ENCODE data around the gene GNG8.

Gene GNG8

DNA sequence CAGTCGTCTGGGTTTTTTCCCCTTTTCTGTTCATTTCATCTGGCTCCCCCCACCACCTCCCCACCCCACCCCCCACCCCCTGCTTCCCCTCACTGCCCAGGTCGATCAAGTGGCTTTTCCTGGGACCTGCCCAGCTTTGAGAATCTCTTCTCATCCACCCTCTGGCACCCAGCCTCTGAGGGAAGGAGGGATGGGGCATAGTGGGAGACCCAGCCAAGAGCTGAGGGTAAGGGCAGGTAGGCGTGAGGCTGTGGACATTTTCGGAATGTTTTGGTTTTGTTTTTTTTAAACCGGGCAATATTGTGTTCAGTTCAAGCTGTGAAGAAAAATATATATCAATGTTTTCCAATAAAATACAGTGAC is 25.6 kb downstream of the GNG8 start:
- Histone ChIP-seq H3K36me3 (ENCODE audit: control insufficient read depth in 1 of 2, insufficient read depth in 2 of 2, low read length in 2 of 2) (peaks cover 34 to 56% of the 10 kb centered on the region in 2 donors), H3K27ac (ENCODE audit: low read depth, low read length) (no peak overlapping the region)

GRCh38 chr19:46609511-46610412 is 26.2 kb downstream of the GNG8 start:
- peaks cover 34 to 56% of the 10 kb centered on the region in 2 donors for H3K36me3 ChIP-seq (ENCODE audit: control insufficient read depth in 1 of 2, insufficient read depth in 2 of 2, low read length in 2 of 2)
- H3K4me1 ChIP-seq (ENCODE audit: control insufficient read depth in 1 of 2, insufficient read depth in 2 of 2, low read length in 2 of 2) = peaks cover 0 to 19% of the 10 kb centered on the region in 2 donors
- H3K9ac ChIP-seq (ENCODE audit: low read depth in 1 of 2, low read length in 2 of 2) = no peak overlapping the region
- H3K27me3 ChIP-seq (ENCODE audit: control insufficient read depth in 1 of 2, insufficient read depth in 2 of 2, low read length in 2 of 2) = no peaks in the 10 kb centered on the region
- H3K27ac ChIP-seq (ENCODE audit: low read depth, low read length) = no peak overlapping the region
- no peak overlapping the region for H3K4me3 ChIP-seq (ENCODE audit: low read depth in 1 of 2, low read length in 2 of 2)
- H3K9me3 ChIP-seq (ENCODE audit: control insufficient read depth in 1 of 2, low read length in 2 of 2) = no peaks in the 10 kb centered on the region

More for the DNA sequence above, 25.6 kb downstream of the GNG8 start:
- Histone ChIP-seq H3K4me3 (ENCODE audit: low read depth in 1 of 2, low read length in 2 of 2) (no peak overlapping the region), H3K4me1 (ENCODE audit: control insufficient read depth in 1 of 2, insufficient read depth in 2 of 2, low read length in 2 of 2) (peaks cover 0 to 19% of the 10 kb centered on the region in 2 donors), H3K9ac (ENCODE audit: low read depth in 1 of 2, low read length in 2 of 2) (no peak overlapping the region), H3K27me3 (ENCODE audit: control insufficient read depth in 1 of 2, insufficient read depth in 2 of 2, low read length in 2 of 2) (no peaks in the 10 kb centered on the region), H3K9me3 (ENCODE audit: control insufficient read depth in 1 of 2, low read length in 2 of 2) (no peaks in the 10 kb centered on the region)

- Histone ChIP-seq H3K36me3 (ENCODE audit: control insufficient read depth in 1 of 2, insufficient read depth in 2 of 2, low read length in 2 of 2) (peaks cover 34 to 56% of the 10 kb centered on the region in 2 donors), H3K27me3 (ENCODE audit: control insufficient read depth in 1 of 2, insufficient read depth in 2 of 2, low read length in 2 of 2) (no peaks in the 10 kb centered on the region), H3K9ac (ENCODE audit: low read depth in 1 of 2, low read length in 2 of 2) (no peak overlapping the region), H3K27ac (ENCODE audit: low read depth, low read length) (no peak overlapping the region), H3K4me3 (ENCODE audit: low read depth in 1 of 2, low read length in 2 of 2) (no peak overlapping the region), H3K4me1 (ENCODE audit: control insufficient read depth in 1 of 2, insufficient read depth in 2 of 2, low read length in 2 of 2) (peaks cover 7 to 27% of the 10 kb centered on the region in 2 donors), H3K9me3 (ENCODE audit: control insufficient read depth in 1 of 2, low read length in 2 of 2) (no peaks in the 10 kb centered on the region)
Observed at GRCh38 chr19:46608581-46609345, 27.2 kb downstream of the GNG8 start.

DNA sequence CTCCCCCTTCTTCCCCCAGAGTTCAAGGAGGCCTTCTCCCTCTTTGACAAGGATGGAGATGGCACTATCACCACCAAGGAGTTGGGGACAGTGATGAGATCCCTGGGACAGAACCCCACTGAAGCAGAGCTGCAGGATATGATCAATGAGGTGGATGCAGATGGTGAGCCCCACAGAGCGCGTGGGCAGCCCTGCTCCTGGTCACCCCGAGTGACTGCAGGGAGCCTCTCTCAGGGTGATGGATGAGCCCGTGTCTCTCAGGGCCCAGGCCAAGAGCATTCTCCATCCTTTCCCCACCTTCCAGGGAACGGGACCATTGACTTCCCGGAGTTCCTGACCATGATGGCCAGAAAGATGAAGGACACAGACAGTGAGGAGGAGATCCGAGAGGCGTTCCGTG is 27.8 kb downstream of the GNG8 start:
- Histone ChIP-seq H3K27ac (ENCODE audit: low read depth, low read length) (no peak overlapping the region), H3K9me3 (ENCODE audit: control insufficient read depth in 1 of 2, low read length in 2 of 2) (no peaks in the 10 kb centered on the region), H3K27me3 (ENCODE audit: control insufficient read depth in 1 of 2, insufficient read depth in 2 of 2, low read length in 2 of 2) (no peaks in the 10 kb centered on the region), H3K4me3 (ENCODE audit: low read depth in 1 of 2, low read length in 2 of 2) (no peak overlapping the region), H3K36me3 (ENCODE audit: control insufficient read depth in 1 of 2, insufficient read depth in 2 of 2, low read length in 2 of 2) (peaks cover 34 to 56% of the 10 kb centered on the region in 2 donors), H3K9ac (ENCODE audit: low read depth in 1 of 2, low read length in 2 of 2) (no peak overlapping the region), H3K4me1 (ENCODE audit: control insufficient read depth in 1 of 2, insufficient read depth in 2 of 2, low read length in 2 of 2) (peaks cover 13 to 33% of the 10 kb centered on the region in 2 donors)

DNA sequence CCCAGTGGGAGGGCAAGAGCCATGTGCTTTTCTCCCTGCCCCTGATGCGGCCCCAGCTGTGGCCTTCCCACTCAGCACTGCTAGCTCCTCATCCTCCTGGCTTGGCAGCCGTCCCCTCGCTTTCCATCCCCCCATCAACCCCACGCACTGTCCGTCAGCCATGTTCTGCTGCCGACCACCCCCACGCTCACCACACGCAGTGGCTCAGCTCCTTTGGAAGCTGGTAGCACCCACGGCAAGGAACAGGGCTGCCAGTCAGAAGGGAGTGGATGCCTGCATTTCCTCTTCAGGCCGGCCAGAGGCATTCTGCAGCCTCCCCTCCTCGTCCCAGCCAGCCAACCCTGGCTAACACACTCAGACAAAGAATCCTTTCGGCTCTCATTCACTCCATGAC is 28.6 kb downstream of the GNG8 start:
- Histone ChIP-seq H3K9ac (ENCODE audit: low read depth in 1 of 2, low read length in 2 of 2) (no peak overlapping the region), H3K9me3 (ENCODE audit: control insufficient read depth in 1 of 2, low read length in 2 of 2) (no peaks in the 10 kb centered on the region), H3K4me1 (ENCODE audit: control insufficient read depth in 1 of 2, insufficient read depth in 2 of 2, low read length in 2 of 2) (peaks cover 14 to 39% of the 10 kb centered on the region in 2 donors), H3K27ac (ENCODE audit: low read depth, low read length) (no peak overlapping the region), H3K27me3 (ENCODE audit: control insufficient read depth in 1 of 2, insufficient read depth in 2 of 2, low read length in 2 of 2) (no peaks in the 10 kb centered on the region), H3K4me3 (ENCODE audit: low read depth in 1 of 2, low read length in 2 of 2) (no peak overlapping the region), H3K36me3 (ENCODE audit: control insufficient read depth in 1 of 2, insufficient read depth in 2 of 2, low read length in 2 of 2) (peaks cover 34 to 56% of the 10 kb centered on the region in 2 donors)

DNA sequence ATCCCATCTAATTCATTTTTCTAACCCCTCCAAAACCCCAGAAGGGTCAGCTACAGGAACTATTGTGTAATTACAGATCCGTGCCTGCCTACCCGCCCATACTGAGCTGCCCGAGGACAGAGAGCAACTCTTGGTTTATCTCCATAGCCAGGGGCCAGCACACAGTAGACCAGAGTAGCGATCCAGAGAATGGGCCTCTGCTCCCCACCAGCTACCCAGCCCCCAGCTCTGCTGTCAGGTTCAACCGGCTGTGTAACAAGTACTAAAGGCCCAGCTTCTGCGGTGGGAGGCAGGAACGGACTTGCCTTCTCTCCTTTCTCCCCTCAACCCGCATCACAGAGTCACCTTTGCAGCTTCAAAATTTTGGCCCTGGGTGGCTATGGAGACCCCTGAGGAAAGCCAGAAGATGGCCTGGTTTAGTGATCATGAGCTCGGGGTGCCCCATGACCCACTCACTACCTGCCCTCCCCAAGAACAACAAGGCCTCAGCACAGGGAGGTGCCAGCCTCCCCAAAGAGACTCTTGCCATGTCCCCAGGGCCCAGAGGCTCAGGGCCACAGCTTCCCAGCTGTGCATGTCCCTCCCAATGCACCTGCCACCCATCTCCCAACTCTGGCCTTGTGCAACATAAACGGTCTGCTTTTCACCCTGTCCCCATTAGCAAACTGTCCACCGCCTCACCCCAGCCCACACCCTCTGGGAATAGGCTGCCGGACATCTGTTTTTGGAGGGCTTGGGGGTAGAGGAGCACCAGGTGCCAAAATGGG is 29.1 kb downstream of the GNG8 start:
- Histone ChIP-seq H3K9ac (ENCODE audit: low read depth in 1 of 2, low read length in 2 of 2) (no peak overlapping the region), H3K4me3 (ENCODE audit: low read depth in 1 of 2, low read length in 2 of 2) (no peak overlapping the region), H3K27me3 (ENCODE audit: control insufficient read depth in 1 of 2, insufficient read depth in 2 of 2, low read length in 2 of 2) (no peaks in the 10 kb centered on the region), H3K36me3 (ENCODE audit: control insufficient read depth in 1 of 2, insufficient read depth in 2 of 2, low read length in 2 of 2) (peaks cover 34 to 56% of the 10 kb centered on the region in 2 donors), H3K4me1 (ENCODE audit: control insufficient read depth in 1 of 2, insufficient read depth in 2 of 2, low read length in 2 of 2) (peaks cover 14 to 36% of the 10 kb centered on the region in 2 donors), H3K9me3 (ENCODE audit: control insufficient read depth in 1 of 2, low read length in 2 of 2) (no peaks in the 10 kb centered on the region), H3K27ac (ENCODE audit: low read depth, low read length) (no peak overlapping the region)

GRCh38 chr19:46606019-46606418 is 30.0 kb downstream of the GNG8 start:
- Histone ChIP-seq H3K36me3 (ENCODE audit: control insufficient read depth in 1 of 2, insufficient read depth in 2 of 2, low read length in 2 of 2) (peaks cover 34 to 55% of the 10 kb centered on the region in 2 donors), H3K9ac (ENCODE audit: low read depth in 1 of 2, low read length in 2 of 2) (no peak overlapping the region), H3K27me3 (ENCODE audit: control insufficient read depth in 1 of 2, insufficient read depth in 2 of 2, low read length in 2 of 2) (no peaks in the 10 kb centered on the region), H3K4me1 (ENCODE audit: control insufficient read depth in 1 of 2, insufficient read depth in 2 of 2, low read length in 2 of 2) (peaks cover 14 to 28% of the 10 kb centered on the region in 2 donors), H3K27ac (ENCODE audit: low read depth, low read length) (no peak overlapping the region), H3K9me3 (ENCODE audit: control insufficient read depth in 1 of 2, low read length in 2 of 2) (no peaks in the 10 kb centered on the region), H3K4me3 (ENCODE audit: low read depth in 1 of 2, low read length in 2 of 2) (no peak overlapping the region)

DNA sequence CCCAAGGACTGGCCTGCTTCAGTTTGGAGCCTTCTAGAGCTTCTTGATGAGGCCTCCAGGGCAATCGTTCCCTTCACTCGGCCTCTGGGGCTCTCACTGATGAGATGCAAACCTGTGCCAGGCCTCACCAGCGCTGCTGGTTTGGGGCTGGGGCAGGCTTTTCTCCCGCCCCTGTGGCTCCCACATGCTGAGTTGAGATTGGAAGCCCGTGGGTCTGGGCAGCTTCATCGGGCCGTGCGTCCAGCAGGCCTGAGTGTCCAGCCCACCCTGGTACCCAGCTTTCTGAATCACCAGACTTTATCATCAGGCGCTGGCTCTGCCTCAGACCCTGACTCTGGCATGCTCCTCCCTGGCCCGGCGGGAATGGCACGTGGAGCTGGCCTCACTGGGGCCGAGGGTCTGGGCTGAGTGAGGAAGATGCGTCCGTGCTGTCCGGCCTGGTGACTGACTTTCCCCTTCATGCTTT is 30.6 kb downstream of the GNG8 start:
- Histone ChIP-seq H3K4me1 (ENCODE audit: control insufficient read depth in 1 of 2, insufficient read depth in 2 of 2, low read length in 2 of 2) (peaks cover 14 to 24% of the 10 kb centered on the region in 2 donors), H3K4me3 (ENCODE audit: low read depth in 1 of 2, low read length in 2 of 2) (no peak overlapping the region), H3K9me3 (ENCODE audit: control insufficient read depth in 1 of 2, low read length in 2 of 2) (no peaks in the 10 kb centered on the region), H3K36me3 (ENCODE audit: control insufficient read depth in 1 of 2, insufficient read depth in 2 of 2, low read length in 2 of 2) (peaks cover 34 to 48% of the 10 kb centered on the region in 2 donors), H3K27ac (ENCODE audit: low read depth, low read length) (no peak overlapping the region), H3K27me3 (ENCODE audit: control insufficient read depth in 1 of 2, insufficient read depth in 2 of 2, low read length in 2 of 2) (no peaks in the 10 kb centered on the region), H3K9ac (ENCODE audit: low read depth in 1 of 2, low read length in 2 of 2) (no peak overlapping the region)

GRCh38 chr19:46604781-46605355 is 31.1 kb downstream of the GNG8 start:
- Histone ChIP-seq H3K9me3 (ENCODE audit: control insufficient read depth in 1 of 2, low read length in 2 of 2) (no peaks in the 10 kb centered on the region), H3K36me3 (ENCODE audit: control insufficient read depth in 1 of 2, insufficient read depth in 2 of 2, low read length in 2 of 2) (peaks cover 34 to 45% of the 10 kb centered on the region in 2 donors), H3K27me3 (ENCODE audit: control insufficient read depth in 1 of 2, insufficient read depth in 2 of 2, low read length in 2 of 2) (no peaks in the 10 kb centered on the region), H3K9ac (ENCODE audit: low read depth in 1 of 2, low read length in 2 of 2) (no peak overlapping the region), H3K4me1 (ENCODE audit: control insufficient read depth in 1 of 2, insufficient read depth in 2 of 2, low read length in 2 of 2) (peaks cover 14 to 24% of the 10 kb centered on the region in 2 donors), H3K4me3 (ENCODE audit: low read depth in 1 of 2, low read length in 2 of 2) (no peak overlapping the region), H3K27ac (ENCODE audit: low read depth, low read length) (no peak overlapping the region)

Data from duodenal mucosa (tissue), 2 donors.